Hepatocyte (in vitro differentiated cells): ENCODE measurements around the gene FNBP1L.

Experiments
- EZH2 ChIP-seq: fragments of 200-600 bp; sonication (generic); IDR thresholded peaks from 2 replicates; pipeline ENCODE4 v1.6.1; 2016; ENCODE audit warnings: antibody characterized with exemption, mild to moderate bottlenecking, borderline replicate concordance
- TF ChIP-seq, protein P1 (sequence below): fragments of 200-600 bp; sonication (generic); IDR thresholded peaks from 2 replicates; pipeline ENCODE4 v1.5.1; 2016; ENCODE audit warnings: antibody characterized with exemption, mild to moderate bottlenecking; ENCODE audit not compliant: poor library complexity

DNA sequence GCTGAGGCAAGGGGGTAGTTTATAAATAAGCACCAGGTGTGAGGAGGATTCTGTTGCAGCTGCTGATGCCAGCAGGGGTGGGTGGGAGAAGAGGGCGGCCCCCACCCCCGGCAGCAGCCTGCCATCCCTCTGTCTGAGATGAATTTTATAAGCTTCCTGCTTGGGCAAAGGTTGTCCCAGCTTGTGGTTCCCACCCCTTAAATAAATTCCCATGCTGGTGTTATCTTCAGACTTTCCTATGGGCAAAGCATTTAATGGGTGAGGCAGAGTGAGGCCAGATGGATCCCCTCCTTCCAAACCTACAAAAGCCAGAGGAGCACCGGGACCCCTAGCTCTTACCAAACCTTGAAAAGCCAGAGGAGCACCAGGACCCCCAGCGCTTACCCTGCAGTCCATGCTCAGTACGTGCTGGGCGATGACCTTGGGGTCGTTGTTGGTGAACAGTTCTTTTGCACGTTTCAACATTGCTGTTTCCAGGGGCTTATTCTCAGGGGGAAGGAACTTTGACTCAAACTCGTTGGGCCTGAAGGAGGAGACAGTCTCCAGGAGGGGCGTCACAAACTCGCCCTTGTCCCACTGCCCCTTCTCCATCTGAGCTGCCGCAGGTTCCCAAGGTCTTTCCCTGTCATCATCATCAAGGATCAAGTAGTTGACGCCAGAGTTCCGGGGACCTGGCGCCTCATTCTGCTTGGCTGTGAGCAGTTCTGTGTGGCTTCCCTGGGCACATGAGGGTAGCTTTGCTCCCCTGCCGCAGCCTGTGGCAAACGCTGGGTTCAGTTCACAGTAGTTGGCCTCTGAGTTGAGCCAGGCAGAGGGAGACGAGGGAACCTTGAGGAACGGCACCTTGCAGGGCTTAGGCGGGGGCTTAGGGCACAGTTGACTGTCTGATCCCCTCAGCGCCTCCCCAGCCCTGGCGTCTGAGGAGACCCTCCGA lies 134.3 kb downstream of the FNBP1L start:
- TF ChIP-seq, protein P1, sequence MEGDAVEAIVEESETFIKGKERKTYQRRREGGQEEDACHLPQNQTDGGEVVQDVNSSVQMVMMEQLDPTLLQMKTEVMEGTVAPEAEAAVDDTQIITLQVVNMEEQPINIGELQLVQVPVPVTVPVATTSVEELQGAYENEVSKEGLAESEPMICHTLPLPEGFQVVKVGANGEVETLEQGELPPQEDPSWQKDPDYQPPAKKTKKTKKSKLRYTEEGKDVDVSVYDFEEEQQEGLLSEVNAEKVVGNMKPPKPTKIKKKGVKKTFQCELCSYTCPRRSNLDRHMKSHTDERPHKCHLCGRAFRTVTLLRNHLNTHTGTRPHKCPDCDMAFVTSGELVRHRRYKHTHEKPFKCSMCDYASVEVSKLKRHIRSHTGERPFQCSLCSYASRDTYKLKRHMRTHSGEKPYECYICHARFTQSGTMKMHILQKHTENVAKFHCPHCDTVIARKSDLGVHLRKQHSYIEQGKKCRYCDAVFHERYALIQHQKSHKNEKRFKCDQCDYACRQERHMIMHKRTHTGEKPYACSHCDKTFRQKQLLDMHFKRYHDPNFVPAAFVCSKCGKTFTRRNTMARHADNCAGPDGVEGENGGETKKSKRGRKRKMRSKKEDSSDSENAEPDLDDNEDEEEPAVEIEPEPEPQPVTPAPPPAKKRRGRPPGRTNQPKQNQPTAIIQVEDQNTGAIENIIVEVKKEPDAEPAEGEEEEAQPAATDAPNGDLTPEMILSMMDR: no peak
- no peak for TF ChIP-seq EZH2
